Activated CD4-positive, alpha-beta T cell treated with anti-CD3 and anti-CD28 coated beads, Interleukin-2, amount 50 U/mL, for 16 hours (primary cell): Measurements from ENCODE around the gene SAT1.
A peak's percentile ranks its signal among the peaks of the same experiment; 100 is the strongest.

Experiments used
- DNase-seq: peaks from one replicate; pipeline ENCODE4 v3.0.0-alpha.2; 2020

The SAT1 gene

GRCh38 chrX:23811656-23812055, 28.7 kb downstream of the SAT1 start:
- DNase-seq: no peak

GRCh38 chrX:23813808-23814207, 30.8 kb downstream of the SAT1 start:
- no peak for DNase-seq

DNA sequence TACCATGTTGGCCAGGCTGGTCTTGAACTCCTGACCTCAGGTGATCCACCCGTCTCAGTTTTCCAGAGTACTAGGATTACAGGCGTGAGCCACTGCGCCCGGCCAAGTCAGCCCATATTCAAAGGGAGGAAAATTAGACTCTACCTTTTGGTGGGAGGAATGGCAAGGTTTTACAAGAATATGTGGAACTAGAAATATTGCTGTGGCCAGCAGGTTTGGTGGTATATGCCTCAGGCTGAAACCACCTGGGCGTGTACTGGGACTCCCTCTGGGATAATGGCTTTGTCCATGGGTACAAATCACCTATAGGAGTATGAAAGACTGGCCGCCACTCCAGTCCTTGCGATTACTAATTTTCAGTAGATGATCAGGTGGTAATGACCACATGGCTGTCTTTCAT, 32.4 kb downstream of the SAT1 start:
- no peak for DNase-seq

- DNase-seq: no peak
Measured at GRCh38 chrX:23816179-23816578, 33.2 kb downstream of the SAT1 start.

- DNase-seq: no peak
Measured at GRCh38 chrX:23817979-23818336, 35.0 kb downstream of the SAT1 start.

DNA sequence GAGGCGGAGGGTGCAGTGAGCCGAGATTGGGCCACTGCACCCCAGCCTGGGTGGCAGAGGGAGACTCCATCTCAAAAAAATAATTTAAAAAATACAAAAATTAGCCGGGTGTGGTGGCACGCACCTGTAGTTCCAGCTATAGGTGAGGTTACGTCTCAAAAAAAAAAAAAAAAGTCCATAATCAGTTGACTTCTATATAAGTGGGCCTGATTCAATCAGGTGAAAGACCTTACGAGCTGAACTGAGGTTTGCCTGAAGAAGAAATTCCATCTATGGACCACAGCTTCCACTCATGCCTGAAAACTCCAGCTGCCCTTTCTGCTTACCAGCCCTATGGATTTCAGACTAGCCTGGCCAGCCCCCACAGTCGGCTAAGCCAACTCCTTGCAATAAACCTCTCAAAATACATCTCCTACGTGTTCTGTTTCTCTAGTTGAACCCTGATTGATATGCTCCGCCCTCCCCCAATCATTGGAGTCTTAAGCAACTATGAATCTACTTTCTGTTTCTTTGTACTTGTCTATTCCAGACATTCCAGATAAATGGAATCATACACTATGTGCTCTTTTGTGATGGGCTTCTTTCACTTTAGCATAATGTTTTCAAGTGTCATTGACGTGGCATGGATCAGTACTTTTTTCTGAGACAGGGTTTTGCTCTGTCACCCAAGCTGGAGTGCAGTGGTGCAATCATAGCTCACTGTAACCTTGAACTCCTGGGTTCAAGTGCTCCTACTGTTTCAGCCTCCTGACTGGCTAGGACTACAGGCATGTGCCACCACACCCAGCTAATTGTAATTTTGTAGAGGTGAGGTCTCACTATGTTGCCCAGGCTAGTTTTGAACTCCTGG, 36.6 kb downstream of the SAT1 start:
- DNase-seq: no peak

- peak; percentile 32 for DNase-seq
Measured at GRCh38 chrX:23820235-23820782, 37.3 kb downstream of the SAT1 start.

DNA sequence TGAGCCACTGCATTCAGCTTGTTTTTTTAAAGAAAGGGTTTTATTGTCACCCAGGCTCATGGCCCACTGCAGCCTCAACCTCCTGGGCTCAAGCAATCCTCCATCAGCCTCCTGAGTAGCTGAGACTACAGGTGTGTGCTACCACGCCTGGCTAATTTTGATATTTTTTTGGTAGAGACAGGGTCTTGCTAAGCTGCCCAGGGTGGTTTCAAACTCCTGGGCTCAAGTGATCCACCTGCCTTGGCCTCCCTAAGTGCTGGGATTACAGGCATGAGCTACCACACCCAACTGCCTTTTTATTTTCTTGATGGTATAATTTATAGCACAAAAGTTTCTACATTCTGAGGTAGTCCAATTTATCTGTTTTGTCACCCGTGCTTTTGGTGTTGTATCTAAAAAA, 38.9 kb downstream of the SAT1 start:
- no peak for DNase-seq

DNA sequence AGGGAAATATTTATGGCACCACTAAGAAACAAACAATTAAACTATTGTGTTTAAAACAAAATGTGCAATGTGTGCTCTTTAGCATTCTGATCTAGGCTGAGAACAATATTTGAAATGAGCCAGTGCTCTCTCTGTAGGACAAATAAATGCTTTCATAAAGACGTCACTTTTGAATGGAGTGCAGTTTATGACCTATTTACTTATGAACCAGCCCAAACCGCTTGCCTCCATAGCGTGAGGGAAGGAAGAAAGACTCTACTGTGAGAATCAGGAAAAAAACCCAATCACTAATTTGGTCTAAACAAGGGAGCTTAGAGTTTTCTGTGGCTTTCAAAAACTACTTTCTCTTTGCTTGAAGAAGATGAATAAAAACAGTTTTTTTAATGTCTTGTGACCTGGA, 39.4 kb downstream of the SAT1 start:
- no peak for DNase-seq

DNA sequence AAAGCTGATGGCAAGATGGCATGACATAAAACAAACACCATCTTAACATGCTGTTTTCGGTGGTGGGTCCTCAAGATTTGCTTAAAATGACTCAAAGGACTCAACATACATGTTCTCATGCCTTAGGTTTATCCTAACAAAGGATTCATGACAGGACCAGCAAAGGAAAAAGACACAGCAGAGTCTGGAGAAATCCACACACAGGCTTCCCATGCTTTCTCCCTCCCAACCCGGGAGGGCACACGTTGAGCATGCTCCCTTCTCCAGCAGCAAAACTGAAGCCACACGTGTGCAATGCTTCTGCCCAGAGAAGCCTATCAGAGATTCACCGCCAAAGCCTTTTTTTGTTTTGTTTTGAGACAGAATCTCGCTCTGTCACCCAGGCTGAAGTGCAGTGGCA, 39.9 kb downstream of the SAT1 start:
- no peak for DNase-seq

- no peak for DNase-seq
Measured at GRCh38 chrX:23825675-23826074, 42.7 kb downstream of the SAT1 start.

DNA sequence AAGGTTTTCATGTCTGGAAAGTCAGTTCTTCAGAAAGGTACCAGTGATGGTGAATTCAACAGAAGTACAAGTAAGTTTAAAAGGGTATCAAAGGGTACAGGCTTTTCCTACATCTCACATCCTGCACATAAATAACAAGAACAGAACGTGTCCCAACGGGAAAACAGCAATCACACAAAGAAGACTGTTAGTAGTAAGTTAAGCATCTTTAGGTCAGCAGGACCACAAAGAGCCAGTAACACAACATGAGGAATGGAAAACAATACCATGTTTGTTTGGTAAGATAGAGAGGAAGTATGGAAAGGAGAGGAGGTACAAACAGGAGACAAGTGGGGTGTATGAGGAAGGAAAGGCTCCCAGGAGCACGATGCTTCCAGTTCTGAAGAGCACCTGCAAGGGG, 43.2 kb downstream of the SAT1 start:
- no peak for DNase-seq

GRCh38 chrX:23826653-23827052, 43.7 kb downstream of the SAT1 start:
- no peak for DNase-seq

DNA sequence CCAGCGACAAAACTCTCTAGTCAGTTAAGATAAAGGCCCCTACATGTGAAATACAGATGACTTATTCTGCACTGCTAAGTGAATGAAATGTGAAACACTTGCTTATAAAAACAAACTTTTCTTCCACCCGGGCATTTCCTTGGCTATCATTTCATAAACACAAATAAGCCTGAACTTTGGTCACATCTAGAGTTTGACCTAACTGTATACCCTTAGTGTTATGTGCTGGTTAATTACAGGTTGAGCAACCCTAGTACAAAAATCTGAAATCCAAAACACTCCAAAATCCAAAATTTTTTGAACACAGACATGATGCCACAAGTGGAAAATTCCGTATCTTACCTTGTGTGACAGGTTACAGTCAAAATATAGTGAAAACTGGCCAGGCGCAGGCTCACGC, 45.9 kb downstream of the SAT1 start:
- no peak for DNase-seq

- no peak for DNase-seq
Measured at GRCh38 chrX:23832721-23833120, 49.7 kb downstream of the SAT1 start.
